Activated naive CD8-positive, alpha-beta T cell treated with anti-CD3 and anti-CD28 coated beads, Interleukin-2, amount 50 U/mL, for 24 hours (primary cell): ENCODE results near the gene FNBP1.

Source experiments
- ATAC-seq: fragments of 150-1000 bp; cut with Tn5 transposase; one replicate; pipeline ENCODE4 v1.10.0; 2021
- DNase-seq: peaks from one replicate; pipeline ENCODE4 v3.0.0; 2021
- H3K27ac Mint-ChIP-seq: one replicate; pipeline ENCODE4 v1.8.0; 2021; ENCODE audit warnings: mild to moderate bottlenecking, mixed read lengths
- H3K27me3 Mint-ChIP-seq: one replicate; pipeline ENCODE4 v1.8.0; 2021; ENCODE audit warnings: mixed read lengths
- H3K36me3 Mint-ChIP-seq: one replicate; pipeline ENCODE4 v1.8.0; 2021; ENCODE audit warnings: low read depth, mixed read lengths
- H3K4me1 Mint-ChIP-seq: one replicate; pipeline ENCODE4 v1.8.0; 2021; ENCODE audit warnings: mixed read lengths
- H3K4me3 Mint-ChIP-seq: one replicate; pipeline ENCODE4 v1.8.0; 2021; ENCODE audit warnings: mild to moderate bottlenecking, moderate library complexity, mixed read lengths
- H3K9me3 Mint-ChIP-seq: one replicate; pipeline ENCODE4 v1.8.0; 2021; ENCODE audit warnings: mixed read lengths

The FNBP1 gene

DNA sequence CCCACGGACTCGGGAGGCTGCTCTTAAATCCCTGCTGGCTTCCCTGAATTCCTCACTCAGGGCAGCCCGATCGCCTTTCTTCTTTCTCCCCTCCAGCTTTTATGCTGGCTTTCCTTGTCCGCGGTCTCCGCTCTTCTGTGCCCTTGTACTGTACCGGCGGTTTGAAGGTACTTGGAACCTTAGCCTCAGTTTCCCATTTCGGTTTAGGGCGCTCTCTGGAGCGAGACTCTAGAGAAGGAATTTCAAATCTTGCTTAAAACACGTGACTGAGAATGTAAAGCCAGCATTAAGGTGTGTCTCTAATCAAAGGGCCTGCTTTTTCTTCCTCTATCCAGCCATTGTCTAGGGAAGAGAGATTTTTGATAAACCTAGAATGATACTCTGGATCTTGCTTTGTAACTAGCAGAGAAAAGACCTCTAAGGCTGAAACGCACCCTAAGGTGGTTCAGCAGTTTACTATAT lies 11.4 kb upstream of the FNBP1 start:
- no peaks in the 10 kb centered on the region for H3K27me3 Mint-ChIP-seq
- H3K36me3 Mint-ChIP-seq = peaks cover 11% of the 10 kb centered on the region
- H3K4me3 Mint-ChIP-seq = peak overlapping the region; percentile 94

DNA sequence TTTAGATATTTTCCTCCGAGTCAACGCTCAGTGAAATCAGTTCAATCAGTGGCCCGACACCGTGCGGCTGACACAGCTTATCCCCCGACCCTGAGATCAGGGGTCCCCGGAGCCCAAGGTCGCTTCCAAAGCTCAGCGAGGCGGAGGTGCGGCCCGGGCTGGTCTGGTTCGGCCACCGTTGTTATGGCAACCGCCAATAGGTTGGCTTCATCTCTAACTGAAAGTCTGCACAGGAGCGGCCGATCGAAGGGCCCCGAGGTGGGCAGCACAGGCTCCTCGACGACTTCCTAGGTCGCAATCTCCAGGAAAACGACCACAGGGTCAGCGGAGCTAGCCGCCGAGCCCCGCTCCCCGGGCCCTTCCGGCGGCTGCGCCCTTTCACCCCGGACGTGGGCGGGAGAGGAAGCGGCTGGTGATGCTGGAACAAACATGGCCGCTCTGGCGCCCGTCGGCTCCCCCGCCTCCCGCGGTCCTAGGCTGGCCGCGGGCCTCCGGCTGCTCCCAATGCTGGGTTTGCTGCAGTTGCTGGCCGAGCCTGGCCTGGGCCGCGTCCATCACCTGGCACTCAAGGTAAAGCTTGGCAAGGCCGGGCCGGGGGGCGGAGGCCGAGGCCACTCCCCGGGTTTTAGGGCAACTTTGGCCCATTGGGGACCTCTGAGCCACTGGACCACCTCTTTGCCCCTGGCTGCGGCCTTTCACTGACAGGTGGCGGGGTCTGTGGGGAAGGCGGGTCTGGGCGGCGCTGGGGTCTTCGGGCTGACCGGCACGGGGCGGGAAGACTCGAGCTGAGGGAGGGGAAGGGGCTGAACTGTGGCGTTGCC lies 10.7 kb upstream of the FNBP1 start, which contains the start of gene GPR107:
TSS of gene GPR107 (plus strand) at position 403 of the 821 bp plus-strand sequence. CDS start at position 430, 27 bp downstream.
- Mint-ChIP-seq H3K36me3 (peaks cover 8% of the 10 kb centered on the region), H3K4me3 (peak within 1 kb of the TSS; percentile 94), H3K27me3 (no peaks in the 10 kb centered on the region), H3K9me3 (no peaks in the 10 kb centered on the region), H3K4me1 (peaks cover 42% of the 10 kb centered on the region), H3K27ac (peak within 1 kb of the TSS; percentile 90)
- peak; percentile 85 for DNase-seq
- ATAC-seq = peak; percentile 95

More for the DNA sequence above, 11.4 kb upstream of the FNBP1 start:
- no peak for ATAC-seq
- Mint-ChIP-seq H3K9me3 (no peaks in the 10 kb centered on the region), H3K27ac (peak overlapping the region; percentile 90), H3K4me1 (peaks cover 44% of the 10 kb centered on the region)
- no peak for DNase-seq

DNA sequence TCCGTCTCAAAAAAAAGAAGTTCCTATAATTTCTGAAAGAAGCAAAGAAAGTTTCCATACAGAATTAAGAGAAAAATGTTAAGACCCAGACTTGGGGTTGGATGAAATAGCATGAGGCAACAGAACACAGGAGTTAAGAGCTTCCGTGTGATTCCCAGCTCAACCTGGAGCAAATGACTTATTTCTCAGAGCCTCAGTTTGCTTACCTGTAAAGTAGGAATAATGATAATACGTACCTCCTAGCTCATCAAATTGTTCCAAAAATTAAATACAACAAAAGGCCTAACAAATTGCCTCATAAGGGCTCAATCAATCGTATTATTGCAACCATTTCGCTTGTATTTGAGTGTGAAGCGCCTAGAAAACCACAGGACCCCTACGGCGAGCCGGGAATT lies 10.1 kb upstream of the FNBP1 start:
- peaks cover 4% of the 10 kb centered on the region for H3K36me3 Mint-ChIP-seq
- peak overlapping the region; percentile 90 for H3K27ac Mint-ChIP-seq
- H3K4me3 Mint-ChIP-seq = peak overlapping the region; percentile 94
- no peaks in the 10 kb centered on the region for H3K9me3 Mint-ChIP-seq
- DNase-seq (no peak), ATAC-seq (no peak)
- peaks cover 38% of the 10 kb centered on the region for H3K4me1 Mint-ChIP-seq
- no peaks in the 10 kb centered on the region for H3K27me3 Mint-ChIP-seq

DNA sequence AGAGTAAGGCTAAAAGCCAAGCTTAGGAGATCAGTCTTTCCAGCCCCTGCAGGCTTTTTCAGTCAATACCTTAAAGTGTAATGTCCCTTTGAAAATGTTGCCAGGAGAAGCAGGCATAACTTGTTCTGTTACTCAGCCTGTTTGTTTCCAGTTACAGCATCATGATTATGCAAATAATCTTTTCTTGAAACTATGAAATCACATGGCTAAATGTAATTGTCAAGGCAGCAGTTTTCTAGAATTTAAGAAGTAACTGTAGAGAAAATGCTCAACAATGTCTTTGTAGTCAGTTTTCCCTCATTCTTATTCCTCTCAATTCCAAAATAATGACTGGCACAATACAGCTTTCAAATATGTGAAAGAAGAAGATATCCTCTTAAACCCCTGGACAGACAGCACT lies 8.9 kb upstream of the FNBP1 start:
- Mint-ChIP-seq H3K27me3 (no peaks in the 10 kb centered on the region), H3K36me3 (peaks cover 3% of the 10 kb centered on the region), H3K9me3 (no peaks in the 10 kb centered on the region), H3K4me1 (peaks cover 34% of the 10 kb centered on the region), H3K27ac (peak overlapping the region; percentile 59), H3K4me3 (peak overlapping the region; percentile 94)
- ATAC-seq (no peak), DNase-seq (no peak)

DNA sequence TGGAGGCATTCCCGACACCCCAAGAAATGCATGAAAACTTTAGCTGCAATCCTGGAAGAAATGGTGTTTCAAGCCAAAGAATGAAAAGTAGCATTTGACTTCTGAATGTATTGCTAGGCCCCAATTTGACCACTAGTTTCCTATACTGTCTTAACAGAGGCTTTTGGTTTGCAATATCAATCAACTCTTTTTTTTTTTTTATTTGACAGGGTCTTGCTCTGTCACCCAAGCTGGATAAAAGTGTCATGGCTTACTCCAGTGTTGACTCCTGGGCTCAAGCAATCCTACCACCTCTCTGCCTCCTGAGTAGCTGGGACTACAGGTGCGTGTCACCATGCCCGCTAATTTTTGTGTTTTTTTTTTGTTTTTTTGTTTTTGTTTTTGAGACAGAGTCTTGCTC lies 7.5 kb upstream of the FNBP1 start:
- Mint-ChIP-seq H3K27me3 (no peaks in the 10 kb centered on the region), H3K36me3 (peaks cover 3% of the 10 kb centered on the region), H3K4me3 (no peak overlapping the region), H3K4me1 (peaks cover 36% of the 10 kb centered on the region), H3K27ac (peak overlapping the region; percentile 53), H3K9me3 (no peaks in the 10 kb centered on the region)
- ATAC-seq = no peak
- DNase-seq = no peak

DNA sequence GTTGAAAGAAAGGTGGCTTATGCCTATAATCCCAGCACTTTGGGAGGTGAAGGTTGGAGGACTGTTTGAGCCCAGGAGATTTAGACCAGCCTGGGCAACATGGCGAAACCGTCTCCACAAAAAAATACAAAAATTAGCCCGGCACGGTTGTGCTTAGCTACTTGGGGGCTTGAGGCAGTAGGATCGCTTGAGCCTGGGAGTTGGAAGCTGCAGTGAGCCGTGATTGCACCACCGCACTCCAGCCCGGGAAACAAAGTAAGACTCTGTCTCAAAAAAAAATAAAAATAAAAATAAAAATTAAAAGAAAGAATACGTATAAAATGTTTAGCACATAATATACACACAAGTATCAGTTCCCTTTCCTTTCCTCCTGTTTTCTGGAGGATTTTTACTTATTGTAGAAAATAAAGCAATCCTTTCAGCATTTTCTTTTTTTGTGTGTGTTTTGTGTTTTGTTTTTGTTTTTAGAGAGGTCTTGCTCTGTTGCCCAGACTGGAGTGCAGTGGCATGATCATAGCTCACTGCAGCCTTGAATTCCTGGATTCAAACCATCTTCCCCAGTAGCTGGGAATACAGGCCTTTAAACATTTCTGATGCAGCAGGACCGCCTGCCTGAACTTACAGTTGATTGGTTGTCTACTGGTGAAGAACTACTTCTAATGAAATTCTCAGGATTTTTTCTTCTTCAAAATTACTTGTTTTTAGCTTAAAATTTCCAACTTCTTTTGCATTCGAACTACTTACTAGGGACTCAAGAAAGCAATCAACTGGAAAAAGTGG lies 6.6 kb upstream of the FNBP1 start:
- Mint-ChIP-seq H3K36me3 (peaks cover 3% of the 10 kb centered on the region), H3K27me3 (no peaks in the 10 kb centered on the region), H3K27ac (no peak overlapping the region), H3K4me3 (no peak overlapping the region), H3K4me1 (peaks cover 38% of the 10 kb centered on the region), H3K9me3 (no peaks in the 10 kb centered on the region)
- DNase-seq = no peak
- no peak for ATAC-seq

DNA sequence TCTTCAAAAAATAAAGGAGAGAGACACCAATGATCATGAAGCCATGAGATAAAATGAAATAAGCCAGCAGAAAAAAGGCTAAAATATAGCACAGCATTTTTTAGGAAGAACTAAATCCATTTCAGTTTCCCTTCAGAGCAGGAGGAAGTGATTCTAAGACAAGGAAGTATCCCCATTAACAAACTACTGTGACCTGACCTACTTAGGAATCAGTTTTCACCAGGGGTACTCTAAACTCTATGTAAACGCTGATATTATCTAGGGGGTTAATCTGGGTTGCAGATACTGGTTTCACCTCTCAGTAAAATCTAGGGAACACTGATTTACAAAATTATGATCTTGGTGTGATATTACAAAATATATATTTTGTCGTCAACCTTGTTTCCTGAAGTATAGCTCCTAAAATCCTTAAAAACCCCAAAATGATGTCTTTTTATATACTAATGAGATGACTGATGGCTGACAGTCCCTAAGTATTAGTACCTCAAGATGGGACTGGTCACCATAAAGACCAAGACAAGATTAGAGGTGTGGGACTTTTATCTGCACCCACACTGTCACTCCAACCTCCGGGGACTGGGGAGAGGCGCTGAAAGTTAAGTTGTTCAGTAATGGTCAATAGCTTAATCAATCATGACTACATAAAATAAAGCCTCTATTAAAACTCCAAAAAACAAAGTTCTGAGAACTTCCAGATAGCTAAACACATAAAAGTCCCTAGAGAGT lies 2.9 kb upstream of the FNBP1 start:
- Mint-ChIP-seq H3K27me3 (no peaks in the 10 kb centered on the region), H3K4me1 (peaks cover 29% of the 10 kb centered on the region), H3K4me3 (peak overlapping the region; percentile 87), H3K9me3 (no peaks in the 10 kb centered on the region), H3K36me3 (peaks cover 12% of the 10 kb centered on the region), H3K27ac (peak overlapping the region; percentile 57)
- DNase-seq (no peak), ATAC-seq (no peak)

DNA sequence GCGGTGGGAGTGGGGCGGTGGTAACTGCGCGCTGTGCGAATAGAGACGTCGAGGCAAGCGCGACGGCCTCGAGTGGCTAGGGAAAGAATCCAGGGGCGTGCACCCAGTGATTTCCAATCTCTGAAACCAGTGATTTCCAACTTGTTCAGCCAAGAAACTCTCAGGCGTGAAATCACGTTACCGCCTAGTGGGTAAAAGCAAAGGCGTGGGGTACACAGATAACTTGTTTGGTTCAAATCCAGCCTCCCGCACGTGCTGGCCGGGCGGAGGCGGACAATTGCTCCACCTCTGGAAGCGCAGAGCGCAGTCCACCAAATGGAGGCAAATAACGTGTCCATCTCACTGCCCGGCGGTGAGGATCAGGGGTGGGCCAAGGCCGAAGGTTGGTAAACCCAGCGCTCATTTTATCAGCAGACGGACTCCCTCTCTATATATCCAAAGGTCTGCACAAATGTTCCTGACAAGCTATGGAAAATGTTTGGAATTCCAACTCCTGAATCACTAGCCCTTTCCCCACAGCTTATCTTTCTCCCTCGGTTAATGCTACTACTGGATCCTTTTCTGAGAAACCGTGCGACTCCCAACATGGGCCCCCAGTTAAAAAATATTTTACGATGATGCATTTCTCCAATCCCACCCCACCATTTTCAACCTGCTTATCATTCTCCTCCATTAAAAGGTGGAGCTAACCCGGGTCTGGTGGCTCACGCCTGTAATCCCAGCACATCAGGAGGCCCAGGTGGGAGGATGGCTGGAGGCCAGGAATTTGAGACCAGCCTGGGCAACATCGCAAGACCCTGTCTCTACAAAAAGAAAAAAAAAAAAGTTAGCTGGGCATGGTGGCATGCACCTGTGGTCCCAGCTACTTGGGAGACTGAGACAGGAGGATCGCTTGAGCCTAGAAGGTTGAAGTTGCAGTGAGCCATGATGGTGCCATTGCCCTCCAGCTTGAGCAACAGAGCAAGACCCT lies 950 bp upstream of the FNBP1 start:
- Mint-ChIP-seq H3K36me3 (peaks cover 21% of the 10 kb centered on the region), H3K4me3 (peak overlapping the region; percentile 87), H3K27me3 (no peaks in the 10 kb centered on the region), H3K9me3 (no peaks in the 10 kb centered on the region), H3K27ac (peak overlapping the region; percentile 78), H3K4me1 (peaks cover 37% of the 10 kb centered on the region)
- DNase-seq (no peak), ATAC-seq (peak; percentile 1)

DNA sequence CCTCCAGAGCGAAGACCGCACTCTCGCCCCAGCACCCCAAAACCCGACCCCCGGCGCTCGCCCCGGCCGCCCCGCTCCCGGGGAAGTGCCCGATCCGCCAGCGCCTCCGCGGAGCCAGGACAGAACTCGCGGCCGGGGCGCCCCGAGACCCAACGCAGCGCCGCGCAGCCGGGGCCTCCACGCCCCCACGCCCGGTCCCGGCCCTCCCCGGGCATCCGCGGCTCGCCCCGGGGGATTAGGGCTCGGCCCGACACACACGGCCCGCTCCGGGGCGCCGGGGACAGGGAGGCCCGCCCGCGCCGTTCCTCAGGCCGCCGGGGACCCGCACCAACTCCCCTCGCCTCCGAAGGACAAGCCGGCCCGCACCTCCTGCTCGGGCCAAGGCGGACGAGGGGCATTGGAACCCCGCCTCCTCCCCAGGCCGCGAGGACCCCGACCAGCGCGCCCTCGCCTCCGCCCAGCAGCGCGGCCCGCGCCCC lies 544 bp downstream of the FNBP1 start:
- H3K27ac Mint-ChIP-seq = peak overlapping the region; percentile 99
- H3K27me3 Mint-ChIP-seq = no peaks in the 10 kb centered on the region
- H3K9me3 Mint-ChIP-seq = no peaks in the 10 kb centered on the region
- H3K36me3 Mint-ChIP-seq = peaks cover 22% of the 10 kb centered on the region
- DNase-seq = no peak
- H3K4me3 Mint-ChIP-seq = peak overlapping the region; percentile 99
- no peak for ATAC-seq
- H3K4me1 Mint-ChIP-seq = peaks cover 50% of the 10 kb centered on the region

DNA sequence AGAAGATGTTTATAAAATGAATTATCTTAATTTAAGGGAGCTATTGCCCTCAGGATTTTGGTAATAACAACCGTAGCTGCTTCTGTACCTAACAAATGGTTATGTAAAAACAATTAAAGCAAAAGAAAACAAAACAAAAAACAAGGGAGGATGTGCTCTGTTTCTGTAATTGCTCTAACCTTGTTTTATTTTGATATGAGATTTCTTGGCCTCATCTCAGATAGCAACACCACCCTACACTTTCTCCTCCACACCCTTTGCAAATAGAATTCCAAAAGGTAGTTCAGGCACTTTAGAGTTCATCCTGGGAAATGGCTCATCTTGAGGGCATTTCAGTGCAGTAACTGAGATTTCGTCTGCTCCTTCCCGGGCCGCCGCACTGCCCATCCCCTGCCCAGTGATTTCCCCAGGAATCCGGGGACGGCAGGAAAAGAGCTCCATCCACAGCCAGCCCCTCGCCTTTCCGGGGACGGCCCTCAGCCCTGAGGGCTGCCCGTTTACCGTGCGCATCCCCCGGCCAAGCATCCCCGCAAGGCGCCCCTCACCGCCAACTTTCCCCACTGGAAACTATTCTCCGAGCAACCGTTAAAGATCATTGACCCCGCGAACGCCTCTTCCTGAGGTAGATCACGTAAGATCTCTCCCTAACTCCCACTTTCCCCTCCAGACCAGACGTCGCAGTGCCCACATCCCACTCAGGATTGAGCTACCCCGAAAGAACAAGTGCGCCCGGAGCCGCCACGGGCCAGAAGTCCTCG lies 1.2 kb downstream of the FNBP1 start:
- no peaks in the 10 kb centered on the region for H3K9me3 Mint-ChIP-seq
- peaks cover 26% of the 10 kb centered on the region for H3K36me3 Mint-ChIP-seq
- H3K27ac Mint-ChIP-seq = peak overlapping the region; percentile 99
- peak overlapping the region; percentile 99 for H3K4me3 Mint-ChIP-seq
- no peak for ATAC-seq
- H3K4me1 Mint-ChIP-seq = peaks cover 56% of the 10 kb centered on the region
- no peaks in the 10 kb centered on the region for H3K27me3 Mint-ChIP-seq
- DNase-seq = no peak

DNA sequence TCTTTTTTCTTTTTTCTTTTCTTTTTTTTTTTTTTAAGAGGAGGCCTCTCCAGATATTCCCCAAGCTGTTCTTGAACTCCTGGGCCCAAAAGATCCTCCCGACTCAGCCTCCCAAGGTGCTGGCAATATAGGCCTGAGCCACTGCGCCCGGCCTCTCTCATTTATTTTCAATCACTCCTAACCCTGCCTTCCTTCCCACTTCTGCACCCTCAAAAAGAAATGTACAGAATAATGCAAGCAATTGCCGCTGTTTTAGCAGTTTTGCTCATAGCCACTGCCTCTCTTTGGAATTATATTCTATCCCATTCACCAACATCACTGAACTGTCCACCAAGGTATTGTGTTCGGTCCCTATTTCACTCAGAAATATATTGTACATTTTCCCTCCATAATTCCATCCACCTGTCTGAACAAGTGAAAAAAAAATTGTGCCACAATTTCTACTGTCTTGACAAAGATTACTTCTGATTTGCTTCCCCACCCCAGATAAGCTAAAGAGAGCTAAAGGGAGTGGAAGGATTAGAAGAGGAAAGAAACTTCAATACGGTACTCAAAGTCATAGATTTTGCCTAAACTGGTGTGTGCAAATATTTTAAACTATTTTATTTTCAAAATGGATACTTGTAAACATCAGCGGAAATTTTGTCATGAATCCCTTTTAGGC lies 1.9 kb downstream of the FNBP1 start:
- H3K36me3 Mint-ChIP-seq = peaks cover 31% of the 10 kb centered on the region
- ATAC-seq (no peak), DNase-seq (no peak)
- no peaks in the 10 kb centered on the region for H3K9me3 Mint-ChIP-seq
- H3K4me1 Mint-ChIP-seq = peaks cover 63% of the 10 kb centered on the region
- peak overlapping the region; percentile 99 for H3K4me3 Mint-ChIP-seq
- no peaks in the 10 kb centered on the region for H3K27me3 Mint-ChIP-seq
- H3K27ac Mint-ChIP-seq = peak overlapping the region; percentile 99

DNA sequence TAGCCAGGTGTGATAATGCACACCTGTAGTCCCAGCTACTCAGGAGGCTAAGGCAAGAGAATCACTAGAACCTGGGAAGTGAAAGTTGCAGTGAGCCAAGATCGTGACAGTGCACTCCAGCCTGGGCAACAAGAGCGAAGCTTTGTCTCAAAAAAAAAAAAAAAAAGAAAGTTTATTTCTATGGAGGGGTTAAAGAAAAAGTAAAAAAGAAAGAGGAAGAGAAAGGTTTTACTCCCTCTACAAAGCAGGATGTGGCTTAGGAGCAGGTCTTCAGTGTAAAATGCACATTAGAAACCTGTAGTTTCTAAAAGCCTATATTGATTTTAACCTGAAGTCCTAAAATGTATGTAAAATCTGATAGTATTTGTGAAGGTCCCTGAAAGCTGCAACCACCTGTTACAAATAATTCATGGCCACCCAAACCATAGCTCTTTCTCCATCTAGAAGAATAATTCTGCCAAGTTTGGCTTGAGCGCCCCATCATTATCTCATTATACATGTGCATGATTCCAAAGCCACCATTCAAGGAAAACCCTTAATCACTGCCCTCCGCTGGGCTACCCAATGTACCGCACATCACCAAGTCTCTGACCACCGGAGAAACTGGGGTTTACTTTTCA lies 3.4 kb downstream of the FNBP1 start:
- peaks cover 40% of the 10 kb centered on the region for H3K36me3 Mint-ChIP-seq
- peak overlapping the region; percentile 99 for H3K4me3 Mint-ChIP-seq
- peaks cover 69% of the 10 kb centered on the region for H3K4me1 Mint-ChIP-seq
- no peaks in the 10 kb centered on the region for H3K27me3 Mint-ChIP-seq
- H3K9me3 Mint-ChIP-seq = no peaks in the 10 kb centered on the region
- peak overlapping the region; percentile 99 for H3K27ac Mint-ChIP-seq
- no peak for DNase-seq
- ATAC-seq = no peak
